WTC11 (cell line): Measurements from ENCODE around the gene LYST. TPM values are rescaled to one million over a fixed set of nuclear protein-coding genes. Genes with fewer than 3 reads are reported as not detected.
"Not testable (repeated sequence)": the region's sequence is repeated elsewhere in the genome, so short reads cannot be mapped to it uniquely, and the experiment has no call there.

Experiments
- ATAC-seq: fragments of 200-7000 bp; cut with Tn5 transposase; 2 replicates; pipeline ENCODE4 v1.10.0; 2021; ENCODE audit warnings: mild to moderate bottlenecking, moderate library complexity
- CTCF ChIA-PET: fragments of 300-600 bp; sonication (Branson Sonifier 250); formaldehyde crosslinking; loops from one replicate; lab custom pipeline; 2021; ENCODE audit warnings: antibody characterized with exemption; lab: Charles Lee
- POLR2A ChIA-PET: fragments of 350-600 bp; sonication (Branson Sonifier 250); formaldehyde crosslinking; loops from one replicate; lab custom pipeline; 2021; ENCODE audit warnings: antibody characterized with exemption; lab: Charles Lee
- DNase-seq: peaks from one replicate; pipeline ENCODE4 v3.0.0; 2021; ENCODE audit warnings: low spot score
- H3K27ac Mint-ChIP-seq: 2 replicates; pipeline ENCODE4 v1.8.0; 2021; ENCODE audit warnings: mixed read lengths
- H3K27me3 Mint-ChIP-seq: 2 replicates; pipeline ENCODE4 v1.8.0; 2021; ENCODE audit warnings: low read depth, mild to moderate bottlenecking, moderate library complexity, mixed read lengths
- H3K36me3 Mint-ChIP-seq: 2 replicates; pipeline ENCODE4 v1.8.0; 2021; ENCODE audit warnings: mixed read lengths
- H3K4me1 Mint-ChIP-seq: 2 replicates; pipeline ENCODE4 v1.8.0; 2022; ENCODE audit warnings: mixed read lengths
- H3K4me3 Mint-ChIP-seq: 2 replicates; pipeline ENCODE4 v1.8.0; 2021; ENCODE audit warnings: mild to moderate bottlenecking, moderate library complexity, mixed read lengths
- H3K9me3 Mint-ChIP-seq: 2 replicates; pipeline ENCODE4 v1.8.0; 2021; ENCODE audit warnings: mixed read lengths
- ATF2 ChIP-seq: sonication (generic); formaldehyde crosslinking; IDR thresholded peaks from 2 replicates; pipeline ENCODE4 v1.8.1; 2022; ENCODE audit warnings: low read depth, missing genetic modification reagents, borderline replicate concordance
- ATF6 ChIP-seq: sonication (generic); formaldehyde crosslinking; IDR thresholded peaks from 2 replicates; pipeline ENCODE4 v1.8.1; 2023; ENCODE audit warnings: mild to moderate bottlenecking, missing genetic modification reagents
- CTCF ChIP-seq: fragments of 200-600 bp; IDR thresholded peaks from 2 replicates; pipeline ENCODE4 v1.8.0; 2022; ENCODE audit warnings: antibody characterized with exemption
- EMX1 ChIP-seq: fragments of 250-450 bp; sonication (Bioruptor Pico); IDR thresholded peaks from 2 replicates; pipeline ENCODE4 v1.8.0; 2021; ENCODE audit warnings: mild to moderate bottlenecking
- FOXP1 ChIP-seq: sonication (generic); formaldehyde crosslinking; IDR thresholded peaks from 2 replicates; pipeline ENCODE4 v1.8.0; 2022; ENCODE audit warnings: missing genetic modification reagents, mild to moderate bottlenecking, moderate library complexity, borderline replicate concordance
- GABPB1 ChIP-seq: sonication (generic); formaldehyde crosslinking; IDR thresholded peaks from 2 replicates; pipeline ENCODE4 v1.8.1; 2023; ENCODE audit warnings: mild to moderate bottlenecking, missing genetic modification reagents
- GRHL2 ChIP-seq: fragments of 250-450 bp; sonication (Bioruptor Pico); IDR thresholded peaks from 2 replicates; pipeline ENCODE4 v1.8.0; 2022; ENCODE audit warnings: mild to moderate bottlenecking, moderate library complexity; ENCODE audit not compliant: insufficient replicate concordance, severe bottlenecking
- GTF2I ChIP-seq: fragments of 250-450 bp; sonication (Bioruptor Pico); conservative IDR thresholded peaks from 2 replicates; pipeline ENCODE4 v1.4.0; 2021; ENCODE audit warnings: mild to moderate bottlenecking
- KAT7 ChIP-seq: sonication (generic); formaldehyde crosslinking; IDR thresholded peaks from 2 replicates; pipeline ENCODE4 v1.8.1; 2023; ENCODE audit warnings: missing genetic modification reagents, mild to moderate bottlenecking, borderline replicate concordance
- RORB ChIP-seq: fragments of 250-450 bp; sonication (Bioruptor Pico); IDR thresholded peaks from 2 replicates; pipeline ENCODE4 v1.9.0; 2021; ENCODE audit warnings: mild to moderate bottlenecking
- SMAD4 ChIP-seq: sonication (generic); formaldehyde crosslinking; IDR thresholded peaks from 2 replicates; pipeline ENCODE4 v1.8.0; 2022; ENCODE audit warnings: mild to moderate bottlenecking, missing genetic modification reagents
- ZBTB43 ChIP-seq: sonication (generic); formaldehyde crosslinking; IDR thresholded peaks from 2 replicates; pipeline ENCODE4 v1.8.1; 2023; ENCODE audit warnings: mild to moderate bottlenecking, missing genetic modification reagents
- ZSCAN18 ChIP-seq: fragments of 250-450 bp; sonication (Bioruptor Pico); IDR thresholded peaks from 2 replicates; pipeline ENCODE4 v2.1.2; 2022; ENCODE audit warnings: mild to moderate bottlenecking, moderate library complexity
- total RNA-seq: library from RNA; stranded (reverse); gene quantifications from 3 replicates; pipeline ENCODE4 v1.2.3, GENCODE V29; 2021

LYST gene
- total RNA-seq, 1 experiment from 2014 or later, result 0.59 TPM

- Mint-ChIP-seq H3K4me3 (no peak overlapping the region), H3K27me3 (no peaks in the 10 kb centered on the region; the same call in 1 of the 2 replicates), H3K27ac (no peak overlapping the region), H3K9me3 (peaks cover 2% of the 10 kb centered on the region; the same call in 1 of the 2 replicates), H3K4me1 (no peaks in the 10 kb centered on the region), H3K36me3 (no peaks in the 10 kb centered on the region)
- ATAC-seq, result no peak
- no peak for DNase-seq
- TF ChIP-seq GABPB1 (CRISPR knock-in tag), result no peak
- TF ChIP-seq SMAD4 (CRISPR knock-in tag), result no peak
- no peak for TF ChIP-seq GRHL2 (CRISPR knock-in tag)
- no peak for TF ChIP-seq FOXP1
- TF ChIP-seq ZBTB43 (CRISPR knock-in tag), result no peak
- no peak for TF ChIP-seq ZSCAN18
- TF ChIP-seq EMX1, result no peak
- TF ChIP-seq GTF2I, result no peak
- no peak for TF ChIP-seq KAT7 (CRISPR knock-in tag)
- no peak for TF ChIP-seq RORB (CRISPR knock-in tag)
- no peak for TF ChIP-seq ATF6 (CRISPR knock-in tag)
- TF ChIP-seq ATF2 (CRISPR knock-in tag), result no peak
- POLR2A ChIA-PET, result no interaction called here
- CTCF ChIA-PET, result no interaction called here
These were observed 14.8 kb downstream of the LYST start for GRCh38 chr1:235851939-235852338.

GRCh38 chr1:235848251-235848650 is 18.5 kb downstream of the LYST start:
- CTCF ChIA-PET, ATAC-seq, H3K36me3 Mint-ChIP-seq, H3K27me3 Mint-ChIP-seq, DNase-seq, POLR2A ChIA-PET, H3K4me3 Mint-ChIP-seq, H3K4me1 Mint-ChIP-seq, H3K27ac Mint-ChIP-seq: not testable (repeated sequence)
- H3K9me3 Mint-ChIP-seq, result peaks cover 15% of the 10 kb centered on the region

- H3K27me3 Mint-ChIP-seq, POLR2A ChIA-PET: not testable (repeated sequence)
- H3K9me3 Mint-ChIP-seq, result peaks cover 15% of the 10 kb centered on the region
- TF ChIP-seq CTCF, result peak; percentile 45; the same call in 1 of the 2 replicates
- TF ChIP-seq, all 79 proteins: peak for 1; not testable (repeated sequence) for 78
- not testable (repeated sequence) for H3K4me1 Mint-ChIP-seq, H3K4me3 Mint-ChIP-seq, H3K36me3 Mint-ChIP-seq, H3K27ac Mint-ChIP-seq
- CTCF ChIA-PET, result interaction anchor here (0.7 to 5.6 kb wide), 13 partner anchors 8 to 341 kb away, joined by 3 to 49 read pairs (median 5); partner anchors contain the start of gene B3GALNT2
- ATAC-seq, result peak; percentile 83
- DNase-seq, result peak; percentile 56
These were observed 21.0 kb downstream of the LYST start for GRCh38 chr1:235845656-235846107.
